ENCODE results near the gene DHCR24.

Gene DHCR24

GRCh38 chr1:54816130-54816529, 70.9 kb downstream of the DHCR24 start:
- DNase-seq (ENCODE audit: low read depth), result no peak

DNA sequence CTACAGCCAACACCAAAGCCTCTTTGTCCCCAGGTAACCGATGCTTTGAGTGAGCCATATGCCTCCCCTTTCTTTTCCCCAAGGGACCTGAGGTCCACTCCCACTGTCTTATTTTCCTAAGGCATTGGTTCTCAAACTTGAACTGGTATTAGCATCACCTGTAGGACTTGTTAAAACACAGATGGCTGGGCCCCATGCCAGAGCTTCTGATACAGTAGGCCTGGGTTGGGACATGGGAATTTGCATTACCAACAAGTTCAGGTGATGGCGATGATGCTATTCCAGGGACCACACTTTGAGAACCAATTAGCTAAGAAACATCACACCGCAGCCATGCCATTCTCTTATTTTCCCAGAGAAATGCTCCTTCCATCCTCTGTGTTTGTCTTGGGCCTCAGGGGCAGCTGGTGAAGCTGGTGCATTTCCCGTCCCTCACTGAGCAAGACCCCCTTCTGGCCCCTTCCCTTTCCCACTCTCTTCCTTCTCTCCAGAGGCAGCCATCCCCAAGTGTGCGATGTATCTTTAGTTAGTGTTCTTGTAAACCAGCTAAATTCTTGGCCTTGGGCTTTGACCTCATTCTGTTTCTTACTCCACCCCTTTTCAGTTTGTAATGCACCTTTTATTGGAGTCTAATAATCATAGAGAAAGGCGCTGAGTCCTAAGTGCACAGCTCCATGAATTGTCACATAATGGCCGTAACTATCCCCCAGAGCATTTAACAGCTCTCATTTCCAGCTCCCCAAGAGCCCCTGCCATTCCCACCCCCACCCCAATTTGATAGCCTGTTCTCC, 71.7 kb downstream of the DHCR24 start:
- DNase-seq (ENCODE audit: low read depth), result no peak

GRCh38 chr1:54814571-54814970, 72.4 kb downstream of the DHCR24 start:
- no peak for DNase-seq (ENCODE audit: low read depth)

DNA sequence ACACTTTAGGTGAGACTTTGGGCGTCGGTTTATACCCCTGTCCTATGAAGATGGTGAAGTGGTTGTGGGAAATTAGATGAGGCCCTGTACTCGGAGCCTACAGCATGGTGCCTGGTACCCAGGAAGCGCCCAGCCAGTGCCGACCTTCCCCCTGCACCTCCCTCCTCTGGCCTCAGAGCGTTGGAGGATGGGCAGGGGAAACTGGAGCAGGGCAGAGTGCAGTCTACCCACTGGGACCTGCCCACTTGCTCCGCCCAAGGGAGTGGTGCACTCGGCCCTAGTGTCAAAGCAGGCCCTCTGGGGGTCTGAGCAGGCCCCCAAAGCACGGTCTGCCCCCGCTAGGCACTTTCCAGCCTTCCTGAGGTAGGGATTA, 72.9 kb downstream of the DHCR24 start:
- DNase-seq (ENCODE audit: low read depth), result no peak

- no peak for DNase-seq (ENCODE audit: low read depth)
Measured at GRCh38 chr1:54813485-54814125, 73.4 kb downstream of the DHCR24 start.

GRCh38 chr1:54812801-54813484, 74.1 kb downstream of the DHCR24 start:
- DNase-seq (ENCODE audit: low read depth), result no peak

DNA sequence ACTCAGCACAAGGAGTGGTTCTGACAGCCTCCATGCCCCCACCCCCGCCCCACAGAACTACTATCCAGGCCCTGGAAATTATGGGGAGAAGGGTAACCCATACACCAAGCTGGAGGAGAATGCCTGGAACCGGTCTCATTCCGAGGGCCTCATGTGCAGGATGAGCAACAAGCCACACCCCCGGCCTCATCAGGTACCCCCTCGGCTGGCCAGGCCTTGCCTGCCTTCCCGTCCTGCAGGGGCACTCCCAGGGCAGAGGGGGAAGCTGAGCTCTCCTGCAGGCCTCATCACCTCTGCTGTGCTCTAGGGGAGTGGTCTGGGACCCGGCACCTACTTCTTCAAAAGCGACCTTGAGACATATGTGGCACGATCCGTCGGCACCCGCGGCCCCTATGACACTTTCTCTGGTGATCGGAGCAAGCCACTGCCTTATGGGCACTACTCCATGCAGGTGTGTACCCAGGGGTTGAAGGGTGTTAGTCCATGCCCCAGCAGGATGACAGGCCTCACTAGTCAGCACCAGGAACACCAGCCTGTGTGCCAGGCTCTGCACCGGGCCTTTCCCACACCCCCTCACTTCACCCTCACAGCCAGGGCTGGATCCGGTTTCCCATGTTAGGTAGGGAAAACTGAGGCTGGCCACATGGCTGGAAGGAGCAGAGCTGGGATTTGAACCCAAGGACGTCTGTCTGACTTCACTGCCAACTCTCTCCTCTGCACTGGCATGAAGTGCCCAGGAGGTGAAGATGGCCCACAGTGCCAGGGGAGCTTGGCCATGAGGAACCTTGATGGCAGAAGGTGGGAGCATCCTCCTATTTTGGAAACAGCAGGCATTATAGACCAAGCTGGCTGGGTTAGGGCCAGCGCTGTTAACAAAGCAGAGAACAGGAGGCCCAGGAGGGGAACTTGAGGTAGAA, 75.0 kb downstream of the DHCR24 start:
- no peak for DNase-seq (ENCODE audit: low read depth)

DNA sequence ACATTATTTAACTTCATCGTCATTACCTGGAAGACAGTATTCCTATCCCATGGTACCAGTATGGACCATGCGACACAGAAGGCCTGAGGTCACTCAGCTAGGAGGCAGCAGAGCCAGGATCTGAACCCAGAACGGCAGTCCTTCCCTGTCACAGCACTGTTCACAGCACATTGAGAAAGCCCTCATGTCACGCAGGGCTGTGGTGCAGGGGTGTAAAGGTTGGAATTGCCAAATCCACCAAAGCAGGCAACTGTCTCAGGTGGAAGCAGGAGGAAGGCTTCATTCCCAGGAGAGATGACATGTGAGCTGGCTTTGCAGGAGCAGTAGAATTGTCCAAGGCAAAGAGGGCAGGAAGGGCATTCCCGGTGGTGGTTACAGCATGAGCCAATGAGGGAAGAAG, 75.9 kb downstream of the DHCR24 start:
- DNase-seq (ENCODE audit: low read depth), result no peak

DNA sequence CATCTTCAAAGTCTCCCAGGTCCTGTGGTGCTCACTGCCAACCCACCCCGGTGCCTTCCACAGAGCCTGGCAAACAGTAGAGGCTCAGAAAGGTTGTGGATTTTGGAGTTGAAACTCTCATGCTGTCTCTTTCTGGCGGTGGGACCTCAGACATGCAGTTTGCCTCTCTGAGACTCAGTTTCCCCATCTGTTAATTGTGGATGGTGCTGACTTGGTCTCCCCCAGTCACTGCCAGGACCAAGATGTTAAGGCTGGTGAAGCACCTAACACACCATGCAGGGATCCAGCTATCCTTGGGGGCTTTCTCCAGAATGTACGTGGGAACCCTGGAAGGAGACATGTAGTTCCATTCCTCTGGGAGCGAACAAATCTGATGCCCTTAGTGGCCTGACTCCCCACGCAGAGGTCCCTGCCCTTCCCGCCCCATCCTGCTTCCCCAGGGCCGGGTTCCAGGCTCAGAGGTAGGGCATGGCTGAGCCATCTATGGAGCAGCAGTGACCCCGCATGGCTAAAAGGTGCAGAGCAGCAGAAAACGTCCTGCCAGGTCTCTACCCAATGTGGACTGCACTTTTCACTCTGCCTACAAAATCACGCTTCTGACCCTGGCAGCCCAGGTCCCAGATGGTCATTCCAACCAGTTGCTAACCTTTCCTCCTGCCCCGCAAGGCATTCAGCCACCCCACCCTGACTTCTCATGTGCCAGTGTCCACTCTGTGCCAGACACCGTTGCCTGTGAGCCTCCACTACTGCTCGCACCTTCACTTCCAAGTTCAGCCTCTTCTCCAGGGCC, 76.6 kb downstream of the DHCR24 start:
- DNase-seq (ENCODE audit: low read depth), result peak; percentile 11

DNA sequence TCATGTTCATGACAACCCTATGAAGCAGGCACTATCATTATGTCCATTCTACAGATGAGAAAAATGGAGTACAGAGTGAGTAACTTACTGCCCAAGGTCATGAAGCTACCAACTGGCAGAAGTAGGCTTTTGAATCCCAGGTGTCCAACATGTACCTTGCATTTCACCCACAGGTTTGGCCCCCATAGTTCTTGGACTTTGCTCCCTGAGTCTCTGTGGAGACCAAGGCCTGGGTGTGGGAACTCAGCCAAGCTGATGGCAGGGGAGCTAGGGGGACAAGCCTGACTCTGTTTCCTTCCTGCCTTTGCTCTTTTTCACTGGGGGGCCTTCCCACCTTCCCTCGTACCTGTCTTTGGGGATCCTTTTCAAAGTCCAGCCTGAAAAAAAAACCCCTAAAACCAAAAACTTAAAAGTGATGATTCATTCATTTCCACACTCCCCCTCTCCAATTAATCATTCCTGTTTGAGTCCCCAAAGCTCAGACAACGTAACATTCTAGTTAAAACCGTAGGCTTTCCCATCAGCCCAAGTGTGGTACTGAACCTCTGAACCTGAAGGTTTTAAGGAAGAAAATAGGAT, 77.4 kb downstream of the DHCR24 start:
- no peak for DNase-seq (ENCODE audit: low read depth)

GRCh38 chr1:54808443-54809207, 78.4 kb downstream of the DHCR24 start:
- no peak for DNase-seq (ENCODE audit: low read depth)

DNA sequence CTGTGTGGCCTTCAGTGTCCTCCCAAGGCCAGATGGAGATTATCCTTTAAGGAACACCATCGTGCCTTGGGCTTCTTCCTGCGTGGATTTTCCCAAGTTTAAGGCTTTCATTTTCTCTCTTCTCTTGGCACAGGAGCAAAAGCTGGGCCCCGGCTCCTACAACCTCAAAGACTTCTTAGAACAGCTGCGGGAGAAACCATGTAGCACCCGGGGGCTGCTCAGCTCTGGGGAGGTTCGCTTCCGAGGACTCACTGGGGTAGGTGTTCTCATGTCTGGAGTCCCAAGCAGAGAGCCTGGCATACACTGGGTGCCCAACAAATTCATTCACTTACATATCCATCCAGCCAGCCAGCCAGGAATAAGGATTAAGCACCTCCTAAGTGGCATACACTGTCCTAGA, 79.2 kb downstream of the DHCR24 start:
- no peak for DNase-seq (ENCODE audit: low read depth)

DNA sequence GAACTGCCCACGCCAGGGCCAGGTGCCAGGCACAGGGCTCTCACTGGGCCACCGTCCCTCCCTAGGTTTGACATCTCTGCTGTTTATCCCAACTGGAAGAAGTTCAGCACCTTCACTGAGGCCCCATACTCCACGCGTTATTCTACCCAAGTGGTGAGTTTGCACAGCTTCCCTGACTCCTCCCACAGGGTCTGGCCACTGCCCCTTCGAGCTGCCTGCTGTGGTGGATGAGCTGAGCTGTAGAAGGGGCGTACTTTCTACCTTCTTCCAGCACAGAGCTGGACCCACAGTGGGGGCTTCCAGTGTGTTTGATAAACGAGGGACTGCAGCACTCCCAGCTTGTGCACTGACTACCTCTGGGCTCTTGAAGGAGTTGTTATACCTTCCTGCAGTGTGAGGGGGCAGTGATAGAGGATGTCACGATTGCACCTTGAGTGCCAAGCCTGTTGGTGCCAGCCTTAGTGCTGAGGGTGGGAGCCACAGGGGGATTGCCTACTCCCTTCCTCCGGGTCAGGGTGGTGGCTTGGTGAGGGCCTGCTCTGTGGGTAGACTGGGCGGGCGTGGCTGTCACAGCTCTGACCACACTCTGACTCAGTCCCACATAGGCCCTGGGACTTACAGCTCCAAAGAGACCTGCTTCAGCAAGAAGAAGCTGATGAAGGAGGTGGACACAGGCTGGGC, 79.9 kb downstream of the DHCR24 start:
- no peak for DNase-seq (ENCODE audit: low read depth)

- DNase-seq (ENCODE audit: low read depth), result no peak
Measured at GRCh38 chr1:54805981-54806381, 81.0 kb downstream of the DHCR24 start.

GRCh38 chr1:54805466-54805865, 81.5 kb downstream of the DHCR24 start:
- DNase-seq (ENCODE audit: low read depth), result no peak

DNA sequence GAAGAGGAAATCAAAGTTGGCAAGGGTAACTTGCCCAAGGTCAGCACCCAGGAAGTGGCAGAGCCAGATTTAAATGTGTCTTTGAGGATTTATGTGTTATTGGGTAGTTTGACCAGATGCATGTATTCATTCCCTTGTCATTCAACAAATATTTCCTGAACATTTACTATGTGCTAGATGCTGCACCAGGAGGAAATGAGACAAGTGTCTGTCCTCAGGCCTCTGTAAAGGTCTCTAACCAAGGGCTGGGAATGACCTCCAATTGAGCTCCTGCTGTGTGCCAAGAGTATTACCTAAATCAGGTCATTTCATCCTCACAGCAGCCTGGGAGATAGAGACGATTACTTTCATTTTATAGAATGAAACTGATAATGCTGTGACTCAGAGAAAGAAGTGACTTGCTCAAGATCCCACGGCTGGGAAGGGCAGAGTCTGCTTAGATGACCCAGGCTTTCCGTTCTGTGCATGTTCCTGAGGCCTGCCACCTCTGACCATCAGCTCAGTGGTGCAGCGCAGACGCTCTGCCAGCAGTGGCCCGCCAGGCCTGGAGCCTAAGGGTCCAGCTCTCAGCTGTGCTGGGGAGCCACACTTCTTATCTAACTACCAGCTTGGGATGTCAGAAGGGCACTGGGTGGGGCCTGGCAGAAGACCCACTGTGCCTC, 82.4 kb downstream of the DHCR24 start:
- DNase-seq (ENCODE audit: low read depth), result no peak

DNA sequence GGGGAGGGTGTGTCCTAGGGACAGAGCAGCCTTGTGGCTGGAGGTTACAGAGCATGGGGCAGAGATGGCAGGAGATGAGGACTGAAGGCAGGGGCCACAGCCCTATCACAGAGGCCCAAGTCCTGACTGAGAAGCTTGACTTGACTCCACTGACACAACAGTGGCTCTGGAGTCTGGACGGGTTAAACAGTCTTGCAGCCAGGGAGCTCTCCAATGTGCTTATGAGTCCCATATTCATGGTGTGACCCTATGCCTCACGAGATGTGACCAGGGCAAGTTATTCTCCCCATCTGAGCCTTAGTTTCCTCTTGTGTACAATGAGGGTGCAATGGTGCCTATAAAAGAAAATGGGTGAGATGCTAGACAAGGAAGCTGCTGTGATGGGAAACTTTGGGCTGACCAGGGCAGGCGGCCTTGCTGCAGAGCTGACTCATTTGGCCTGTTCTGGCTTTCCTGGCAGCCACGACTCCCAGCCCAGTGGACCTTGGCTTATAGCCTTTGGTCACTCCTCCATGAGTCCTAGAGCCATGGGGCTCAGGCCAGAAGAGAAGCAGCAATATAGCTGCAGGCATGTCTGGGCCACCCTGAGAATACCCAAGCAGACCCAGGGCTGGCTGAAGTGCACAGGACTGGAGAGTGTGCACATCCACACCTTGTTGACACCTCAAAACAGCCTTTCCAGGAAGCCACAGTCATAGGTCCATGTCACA, 83.1 kb downstream of the DHCR24 start:
- DNase-seq (ENCODE audit: low read depth), result no peak
